ENCODE measurements around the gene RFX2.
A peak's percentile ranks its signal among the peaks of the same experiment; 100 is the strongest.

Gene RFX2

GRCh38 chr19:5978606-5979552 is 131.4 kb downstream of the RFX2 start:
- FAIRE-seq (no peak), DNase-seq (ENCODE audit: insufficient read length, low spot score) (no peak)
- TF ChIP-seq, protein P1, sequence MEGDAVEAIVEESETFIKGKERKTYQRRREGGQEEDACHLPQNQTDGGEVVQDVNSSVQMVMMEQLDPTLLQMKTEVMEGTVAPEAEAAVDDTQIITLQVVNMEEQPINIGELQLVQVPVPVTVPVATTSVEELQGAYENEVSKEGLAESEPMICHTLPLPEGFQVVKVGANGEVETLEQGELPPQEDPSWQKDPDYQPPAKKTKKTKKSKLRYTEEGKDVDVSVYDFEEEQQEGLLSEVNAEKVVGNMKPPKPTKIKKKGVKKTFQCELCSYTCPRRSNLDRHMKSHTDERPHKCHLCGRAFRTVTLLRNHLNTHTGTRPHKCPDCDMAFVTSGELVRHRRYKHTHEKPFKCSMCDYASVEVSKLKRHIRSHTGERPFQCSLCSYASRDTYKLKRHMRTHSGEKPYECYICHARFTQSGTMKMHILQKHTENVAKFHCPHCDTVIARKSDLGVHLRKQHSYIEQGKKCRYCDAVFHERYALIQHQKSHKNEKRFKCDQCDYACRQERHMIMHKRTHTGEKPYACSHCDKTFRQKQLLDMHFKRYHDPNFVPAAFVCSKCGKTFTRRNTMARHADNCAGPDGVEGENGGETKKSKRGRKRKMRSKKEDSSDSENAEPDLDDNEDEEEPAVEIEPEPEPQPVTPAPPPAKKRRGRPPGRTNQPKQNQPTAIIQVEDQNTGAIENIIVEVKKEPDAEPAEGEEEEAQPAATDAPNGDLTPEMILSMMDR (IDR thresholded peaks at IDR 0.05; ENCODE audit: insufficient read depth, missing control alignments): no peak

DNA sequence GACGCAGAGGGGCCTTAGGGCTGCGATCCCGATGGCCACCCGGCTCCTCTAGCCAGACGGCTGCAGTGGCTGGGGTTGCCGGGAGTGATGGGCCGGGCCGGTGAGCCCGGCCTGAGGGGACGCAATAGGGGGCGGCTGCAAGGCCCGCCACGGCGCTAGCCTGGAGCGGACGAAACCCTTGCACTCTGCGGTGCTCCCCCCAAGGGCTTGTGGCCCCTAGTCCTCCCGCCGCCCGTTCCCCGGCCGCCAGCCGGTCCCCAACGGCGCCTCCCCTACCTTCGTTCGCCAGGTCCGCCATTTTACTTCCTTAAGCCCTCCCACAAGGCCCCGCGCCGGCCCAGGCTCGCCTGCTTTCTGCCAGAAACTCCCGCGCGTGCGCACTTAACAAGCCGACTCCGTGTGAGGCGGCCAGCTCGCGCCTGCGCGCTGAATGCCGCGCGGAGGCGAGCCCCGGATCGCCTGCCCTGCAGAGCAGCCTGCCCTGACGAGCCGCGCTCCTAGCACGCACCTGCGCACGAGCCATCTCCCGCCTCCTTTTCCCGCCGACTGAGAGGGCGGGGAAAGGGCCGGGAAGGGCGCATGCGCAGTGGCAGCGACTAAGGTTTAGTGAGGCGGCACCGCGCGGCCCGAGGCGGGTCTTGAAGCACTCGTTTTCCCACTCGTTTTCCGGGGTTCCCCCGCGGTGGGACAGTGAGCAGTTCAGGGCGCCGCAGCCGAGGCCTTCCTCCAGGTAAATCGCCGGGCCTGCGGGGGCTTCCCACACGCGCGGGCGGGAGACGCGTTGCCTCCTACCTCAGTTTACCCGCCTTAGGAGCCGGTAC is 132.3 kb downstream of the RFX2 start, which contains the start of gene RANBP3:
RANBP3 (minus strand) TSS at position 356 of the 821 bp plus-strand sequence; CDS start at position 298, 58 bp downstream.
- TF ChIP-seq, protein P1 (IDR thresholded peaks at IDR 0.05; ENCODE audit: insufficient read depth, missing control alignments): no peak
- no peak for FAIRE-seq
- DNase-seq (ENCODE audit: insufficient read length, low spot score): peak; percentile 97

DNA sequence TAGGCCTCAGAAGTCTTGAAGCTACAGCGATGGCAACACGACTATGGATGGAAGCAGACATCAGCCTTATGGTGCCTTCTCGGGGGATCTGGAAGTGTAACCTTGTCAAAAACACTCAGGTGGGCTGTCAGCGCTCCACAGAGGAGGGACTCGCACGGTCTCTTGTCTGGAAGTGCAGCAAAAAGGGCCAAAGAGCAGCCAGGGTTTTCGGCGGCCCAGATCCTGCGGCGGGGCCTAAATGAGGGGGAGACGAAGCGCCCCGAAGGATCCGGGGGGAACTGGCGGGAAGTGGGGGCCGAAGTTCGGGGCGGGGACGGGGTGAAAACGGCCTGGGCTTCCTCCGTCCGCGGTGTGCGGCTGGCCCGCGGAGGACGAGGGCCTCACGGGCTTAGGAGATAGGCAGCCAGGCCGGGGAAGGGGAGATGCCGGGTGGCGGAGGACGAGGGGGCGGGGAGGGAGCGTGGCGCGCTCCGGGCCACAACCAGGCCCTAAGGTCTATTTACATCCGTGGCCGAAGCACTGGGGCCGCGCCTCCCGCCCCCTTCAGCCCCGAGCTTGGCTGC is 133.0 kb downstream of the RFX2 start:
- DNase-seq (ENCODE audit: insufficient read length, low spot score): no peak
- FAIRE-seq: no peak
- TF ChIP-seq, protein P1 (IDR thresholded peaks at IDR 0.05; ENCODE audit: insufficient read depth, missing control alignments): no peak

DNA sequence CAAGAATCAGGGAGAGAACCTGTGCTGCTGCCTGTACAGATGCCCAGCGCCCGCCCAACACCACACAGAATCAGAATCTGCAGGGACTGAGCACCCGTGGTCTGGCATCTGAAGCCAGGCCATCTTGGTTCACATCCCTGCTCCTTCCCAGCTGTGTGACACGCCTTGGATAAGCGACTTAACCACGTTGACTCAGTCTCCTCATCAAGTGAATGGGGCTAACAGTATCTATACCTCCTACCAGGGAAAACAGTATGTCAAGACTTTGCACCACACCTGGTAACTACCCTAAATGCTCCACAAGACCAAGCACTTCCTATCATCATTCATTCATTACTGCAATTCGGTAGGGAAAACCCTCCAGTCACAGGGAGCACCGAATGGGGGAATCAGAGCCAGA is 133.5 kb downstream of the RFX2 start:
- DNase-seq (ENCODE audit: insufficient read length, low spot score) (no peak), FAIRE-seq (no peak)
- TF ChIP-seq, protein P1 (IDR thresholded peaks at IDR 0.05; ENCODE audit: insufficient read depth, missing control alignments): no peak

DNA sequence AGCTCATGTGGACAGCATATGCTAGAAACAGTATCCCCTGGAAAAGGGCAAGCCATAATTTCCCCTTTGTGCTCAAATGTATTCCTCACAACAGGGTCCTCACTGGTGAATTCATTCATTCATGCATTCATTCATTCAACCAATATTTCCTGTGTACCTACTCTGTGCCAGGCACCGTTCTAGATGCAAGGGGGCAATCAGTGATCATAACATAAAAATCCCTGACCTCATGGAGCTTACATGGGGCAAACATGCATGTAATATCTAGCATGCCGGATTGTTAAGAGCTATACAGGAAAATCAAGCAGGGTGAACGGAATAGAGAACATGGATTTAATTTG is 134.9 kb downstream of the RFX2 start:
- no peak for FAIRE-seq
- TF ChIP-seq, protein P1 (IDR thresholded peaks at IDR 0.05; ENCODE audit: insufficient read depth, missing control alignments): no peak
- DNase-seq (ENCODE audit: insufficient read length, low spot score): no peak

- no peak for DNase-seq (ENCODE audit: insufficient read length, low spot score)
- FAIRE-seq: no peak
- TF ChIP-seq, protein P1 (IDR thresholded peaks at IDR 0.05; ENCODE audit: insufficient read depth, missing control alignments): no peak
Observed at GRCh38 chr19:5974721-5975387, 135.4 kb downstream of the RFX2 start.
